ENCODE results near the gene SLC2A3. TPM values are rescaled to one million over a fixed set of nuclear protein-coding genes. Genes with fewer than 3 reads are reported as not detected.
"Not testable (repeated sequence)": the region's sequence is repeated elsewhere in the genome, so short reads cannot be mapped to it uniquely, and the experiment has no call there.

Gene SLC2A3
- total RNA-seq, 4 donors from 2014 or later, result 0.80 to 10.2 (median 8.1) TPM

DNA sequence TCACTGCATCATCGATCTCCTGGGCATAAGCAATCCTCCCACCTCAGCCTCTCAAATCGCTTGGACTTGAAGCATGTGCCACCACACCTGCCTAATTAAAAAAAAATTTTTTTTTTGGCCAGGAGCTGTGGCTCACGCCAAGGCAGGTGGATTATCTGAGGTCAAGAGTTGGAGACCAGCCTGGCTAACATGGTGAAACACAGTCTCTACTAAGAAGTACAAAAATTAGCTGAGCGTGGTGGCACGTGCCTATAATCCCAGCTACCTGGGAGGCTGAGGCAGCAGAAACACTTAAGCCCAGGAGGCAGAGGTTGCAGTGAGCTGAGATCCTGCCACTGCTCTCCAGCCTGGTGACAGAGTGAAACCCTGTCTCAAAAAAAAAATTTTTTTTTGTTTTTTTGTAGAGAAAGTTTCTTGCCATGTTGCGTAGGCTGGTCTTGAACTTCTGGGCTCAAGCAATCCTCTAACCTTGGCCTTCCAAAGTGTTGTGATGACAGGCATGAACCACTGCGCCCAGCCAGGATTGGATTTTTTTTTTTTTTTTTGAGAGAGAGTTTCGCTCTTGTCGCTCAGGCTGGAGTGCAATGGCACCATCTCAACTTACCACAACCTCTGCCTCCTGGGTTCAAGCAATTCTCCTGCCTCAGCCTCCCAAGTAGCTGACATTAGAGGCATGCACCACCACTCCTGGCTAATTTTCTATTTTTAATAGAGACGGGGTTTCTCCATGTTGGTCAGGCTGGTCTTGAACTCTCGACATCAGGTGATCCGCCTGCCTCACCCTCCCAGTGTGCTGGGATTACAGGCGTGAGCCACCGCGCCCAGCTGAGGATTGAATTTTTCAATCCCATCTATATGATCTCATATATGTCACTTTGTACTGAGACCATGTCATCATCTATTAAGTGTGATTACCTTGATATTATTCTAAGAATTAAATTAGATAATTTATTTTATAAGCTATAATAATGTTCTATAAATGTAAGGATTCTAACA lies 12.4 kb downstream of the SLC2A3 start:
- DNase-seq, result no peak
- H3K9me3 ChIP-seq, result no peaks in the 10 kb centered on the region
- in situ Hi-C loops (cut with MboI; ENCODE audit: low pct_ligation_motif_present in 1 of 4, low pct_unique_long_range_greater_than_20kb in 1 of 4, low sequenced_read_pairs in 3 of 4) (no loop called here), intact Hi-C loops (cut with DNase I; ENCODE audit: low total_unique reads) (no loop called here)
- H3K27me3 ChIP-seq, result no peaks in the 10 kb centered on the region
- peaks cover 0 to 27% (median 0%) of the 10 kb centered on the region in 4 donors for H3K36me3 ChIP-seq
- WGBS, 2 donors (ENCODE audit: low coverage in 1 of 2), result 95 to 98% methylated on average over 12 to 15 of the region's 15 CpGs
- no peaks in the 10 kb centered on the region for H3K4me1 ChIP-seq
- TF ChIP-seq POLR2AphosphoS5 (IDR thresholded peaks at IDR 0.05), result peak in 1 of 3 donors; percentile 12
- TF ChIP-seq POLR2A (IDR thresholded peaks at IDR 0.05), result no peak
- TF ChIP-seq CTCF (IDR thresholded peaks at IDR 0.05), result no peak
- no peak for TF ChIP-seq EP300 (IDR thresholded peaks at IDR 0.05; ENCODE audit: low read depth)
- H3K27ac ChIP-seq, result no peak overlapping the region
- H3K4me3 ChIP-seq, result no peak overlapping the region

- H3K27me3 ChIP-seq; H3K4me3 ChIP-seq; in situ Hi-C loops (cut with MboI; ENCODE audit: low pct_ligation_motif_present in 1 of 4, low pct_unique_long_range_greater_than_20kb in 1 of 4, low sequenced_read_pairs in 3 of 4); H3K27ac ChIP-seq; H3K9me3 ChIP-seq; intact Hi-C loops (cut with DNase I; ENCODE audit: low total_unique reads); H3K4me1 ChIP-seq; DNase-seq: not testable (repeated sequence)
- WGBS, 2 donors (ENCODE audit: low coverage in 1 of 2), result 82 to 90% methylated on average over 2 to 12 of the region's 12 CpGs
- H3K36me3 ChIP-seq, result peaks cover 0 to 27% (median 0%) of the 10 kb centered on the region in 4 donors
These were observed 14.8 kb downstream of the SLC2A3 start for GRCh38 chr12:7921181-7921580.

DNA sequence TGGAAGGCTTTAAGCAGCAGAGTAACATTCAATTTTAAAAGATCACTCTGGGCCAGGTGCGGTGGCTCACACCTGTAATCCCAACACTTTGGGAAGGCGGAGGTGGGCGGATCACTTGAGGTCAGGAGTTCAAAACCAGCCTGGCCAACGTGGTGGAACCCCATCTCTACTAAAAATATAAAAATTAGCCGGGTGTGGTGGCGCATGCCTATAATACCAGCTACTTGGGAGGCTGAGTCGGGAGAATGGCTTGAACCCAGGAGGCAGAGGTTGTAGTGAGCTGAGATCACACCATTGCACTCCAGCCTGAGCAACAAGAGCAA lies 17.8 kb downstream of the SLC2A3 start:
- in situ Hi-C loops (cut with MboI; ENCODE audit: low pct_ligation_motif_present in 1 of 4, low pct_unique_long_range_greater_than_20kb in 1 of 4, low sequenced_read_pairs in 3 of 4); H3K4me1 ChIP-seq: not testable (repeated sequence)

GRCh38 chr12:7917392-7918267 lies 18.4 kb downstream of the SLC2A3 start:
- in situ Hi-C loops (cut with MboI; ENCODE audit: low pct_ligation_motif_present in 1 of 4, low pct_unique_long_range_greater_than_20kb in 1 of 4, low sequenced_read_pairs in 3 of 4), result no loop called here
- WGBS, 2 donors (ENCODE audit: low coverage in 1 of 2), result 50 to 89% methylated on average over 4 to 19 of the region's 19 CpGs
- no peak for DNase-seq
- no peaks in the 10 kb centered on the region for H3K4me1 ChIP-seq
- no peak overlapping the region for H3K27ac ChIP-seq
- no peaks in the 10 kb centered on the region for H3K27me3 ChIP-seq
- intact Hi-C loops (cut with DNase I; ENCODE audit: low total_unique reads), result no loop called here
- peaks cover 0 to 14% (median 0%) of the 10 kb centered on the region in 4 donors for H3K36me3 ChIP-seq
- no peaks in the 10 kb centered on the region for H3K9me3 ChIP-seq
- TF ChIP-seq EP300 (IDR thresholded peaks at IDR 0.05; ENCODE audit: low read depth) (no peak), POLR2A (IDR thresholded peaks at IDR 0.05) (no peak), CTCF (IDR thresholded peaks at IDR 0.05) (no peak), POLR2AphosphoS5 (IDR thresholded peaks at IDR 0.05) (no peak)
- H3K4me3 ChIP-seq, result no peak overlapping the region

More for the DNA sequence above, 17.8 kb downstream of the SLC2A3 start:
- WGBS, 2 donors (ENCODE audit: low coverage in 1 of 2), result 85 to 89% methylated on average over 7 of the region's 7 CpGs
- H3K27me3 ChIP-seq; DNase-seq; H3K27ac ChIP-seq; intact Hi-C loops (cut with DNase I; ENCODE audit: low total_unique reads); H3K9me3 ChIP-seq; H3K4me3 ChIP-seq: not testable (repeated sequence)
- H3K36me3 ChIP-seq, result peaks cover 0 to 20% (median 0%) of the 10 kb centered on the region in 4 donors

GRCh38 chr12:7916936-7917335 lies 19.1 kb downstream of the SLC2A3 start:
- Histone ChIP-seq H3K9me3 (no peaks in the 10 kb centered on the region), H3K27ac (no peak overlapping the region), H3K36me3 (peaks cover 0 to 7% (median 0%) of the 10 kb centered on the region in 4 donors), H3K4me1 (no peaks in the 10 kb centered on the region), H3K27me3 (no peaks in the 10 kb centered on the region), H3K4me3 (no peak overlapping the region)
- 50% methylated on average over 1 of the region's 1 CpG; no CpG with 5 or more reads in 1 of the 2 donors for WGBS, 2 donors (ENCODE audit: low coverage in 1 of 2)
- intact Hi-C loops (cut with DNase I; ENCODE audit: low total_unique reads) (no loop called here), in situ Hi-C loops (cut with MboI; ENCODE audit: low pct_ligation_motif_present in 1 of 4, low pct_unique_long_range_greater_than_20kb in 1 of 4, low sequenced_read_pairs in 3 of 4) (no loop called here)
- no peak for DNase-seq
- no peak for TF ChIP-seq POLR2AphosphoS5 (IDR thresholded peaks at IDR 0.05)
- no peak for TF ChIP-seq EP300 (IDR thresholded peaks at IDR 0.05; ENCODE audit: low read depth)
- no peak for TF ChIP-seq CTCF (IDR thresholded peaks at IDR 0.05)
- no peak for TF ChIP-seq POLR2A (IDR thresholded peaks at IDR 0.05)

Data from transverse colon (tissue), 4 donors.